Activated T-helper 9 cell treated with anti-CD3 and anti-CD28 coated beads, Interleukin-2, amount 50 U/mL, for 16 hours (primary cell): ENCODE results near the gene ABCC3.
"Not testable (repeated sequence)": the region's sequence is repeated elsewhere in the genome, so short reads cannot be mapped to it uniquely, and the experiment has no call there.

Experiments used
- DNase-seq: peaks from one replicate; pipeline ENCODE4 v3.0.0-alpha.2; 2020; ENCODE audit warnings: low read depth

ABCC3 gene

DNA sequence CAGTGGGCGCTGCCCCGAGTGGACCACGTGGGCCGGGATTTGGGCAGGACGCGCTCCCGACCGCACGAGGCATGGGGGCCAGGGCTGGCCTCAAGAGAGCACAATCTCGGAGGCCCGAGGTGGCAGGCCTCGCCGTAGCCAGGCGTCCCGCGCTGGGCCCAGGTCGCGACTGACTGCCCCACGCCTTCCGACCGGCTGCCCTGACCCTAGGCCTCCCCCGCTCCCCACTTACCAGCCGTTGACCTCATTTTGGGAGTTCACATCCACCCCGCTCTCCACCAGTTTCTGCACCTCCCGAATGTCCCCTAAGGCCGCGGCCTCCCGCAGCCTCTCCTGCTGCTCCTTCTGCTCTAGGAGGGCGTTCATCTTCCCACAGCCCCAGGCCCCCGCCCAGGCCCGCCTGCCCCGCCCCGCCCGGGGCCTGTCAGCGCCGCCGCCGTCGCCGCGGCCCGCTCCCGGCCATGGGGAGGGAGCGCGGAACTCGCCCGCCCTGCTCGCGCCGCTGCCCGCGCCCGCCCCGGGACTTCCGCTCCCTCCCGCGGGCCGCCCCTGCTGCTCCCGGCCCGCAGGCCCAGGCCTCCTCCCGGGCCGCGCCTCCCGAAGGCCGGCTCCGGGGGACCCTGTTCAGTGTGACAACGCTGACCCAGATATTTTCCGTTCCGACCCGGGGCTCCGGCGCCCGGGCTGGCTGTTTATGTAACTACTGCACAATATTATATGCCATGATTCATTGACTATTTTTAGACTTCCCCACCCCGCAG, 72.8 kb downstream of the ABCC3 start, which contains the start of gene ANKRD40:
TSS of gene ANKRD40 (minus strand) at position 626 of the 761 bp plus-strand sequence. CDS start at position 366, 260 bp downstream.
- peak; percentile 85 for DNase-seq

DNA sequence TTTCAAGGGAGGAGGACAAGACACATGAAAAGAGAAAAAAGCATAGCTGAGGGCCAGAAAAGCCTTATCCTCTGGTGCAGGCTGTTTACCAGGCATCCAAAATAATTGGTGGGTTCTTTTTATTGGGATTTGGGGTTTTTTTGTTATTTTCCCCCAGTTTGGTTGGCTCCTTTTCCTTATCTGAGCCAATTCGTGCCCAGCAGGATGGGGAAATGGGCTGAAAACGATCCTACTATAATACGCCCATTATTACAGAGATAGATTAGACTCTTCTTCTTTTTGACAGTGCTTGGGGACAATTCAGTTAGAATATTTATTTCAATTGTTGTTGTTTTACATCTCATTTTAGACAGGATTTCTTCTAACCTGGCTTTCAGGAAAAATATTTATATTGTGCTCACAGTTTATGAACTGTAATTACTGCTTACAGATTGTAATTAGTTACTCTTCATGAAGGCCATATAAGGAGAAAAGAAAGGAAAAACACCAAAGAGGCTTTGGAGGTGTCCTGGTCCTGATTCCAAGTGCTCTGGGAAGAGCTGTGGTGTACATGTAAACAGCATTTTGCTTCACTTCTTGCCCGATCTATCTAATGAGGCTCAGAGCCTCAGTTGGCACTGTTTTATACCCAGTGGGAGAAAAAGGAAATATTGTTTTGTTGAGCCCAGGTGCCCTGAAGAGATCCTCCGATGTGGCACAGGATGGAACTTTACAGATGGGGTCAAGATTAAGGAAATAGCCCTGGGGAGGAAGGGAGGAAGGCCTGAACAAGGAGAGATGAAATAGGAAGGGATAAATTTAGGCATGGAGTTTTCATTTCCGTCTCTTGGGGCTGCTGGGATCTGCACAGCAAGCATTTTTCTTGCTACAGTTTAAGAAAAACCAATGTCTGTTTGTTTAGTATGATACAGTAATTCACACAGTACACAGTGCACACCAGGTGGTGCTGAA, 73.6 kb downstream of the ABCC3 start:
- DNase-seq, result no peak

DNA sequence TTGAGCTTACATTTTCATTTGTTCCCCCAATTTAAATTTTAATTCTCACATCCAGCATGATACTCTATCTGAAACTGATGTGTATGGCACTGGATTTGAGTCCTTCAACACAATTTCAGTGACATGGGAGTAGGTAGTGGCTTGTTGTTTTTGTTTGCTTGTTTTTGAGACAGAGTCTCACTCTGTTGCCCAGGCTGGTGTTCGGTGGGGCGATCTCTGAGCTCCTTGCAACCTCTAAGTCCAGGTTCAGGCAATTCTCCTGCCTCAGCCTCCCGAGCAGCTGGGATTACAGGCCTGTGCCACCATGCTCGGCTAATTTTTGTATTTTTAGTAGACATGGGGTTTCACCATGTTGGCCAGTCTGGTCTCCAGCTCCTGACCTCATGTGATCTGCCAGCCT, 74.4 kb downstream of the ABCC3 start:
- not testable (repeated sequence) for DNase-seq

DNA sequence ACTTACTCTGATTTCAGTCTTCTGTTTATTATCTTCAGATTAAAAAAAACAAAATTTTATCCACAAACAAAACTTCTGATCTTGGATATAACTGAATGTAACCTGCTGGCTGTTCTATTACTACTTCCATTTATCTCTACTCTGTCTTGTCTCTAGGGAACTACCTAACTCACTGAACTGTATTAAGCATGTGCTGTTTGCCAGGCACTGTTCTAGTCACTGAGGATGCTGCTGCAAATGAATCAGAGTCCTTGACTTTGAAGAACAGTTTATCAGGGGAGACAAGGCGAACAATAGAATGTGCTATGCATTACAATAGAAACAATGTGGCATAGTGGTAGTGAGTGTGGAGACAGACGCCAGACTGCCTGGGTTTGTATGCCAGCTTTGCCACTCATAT, 75.3 kb downstream of the ABCC3 start:
- no peak for DNase-seq

DNA sequence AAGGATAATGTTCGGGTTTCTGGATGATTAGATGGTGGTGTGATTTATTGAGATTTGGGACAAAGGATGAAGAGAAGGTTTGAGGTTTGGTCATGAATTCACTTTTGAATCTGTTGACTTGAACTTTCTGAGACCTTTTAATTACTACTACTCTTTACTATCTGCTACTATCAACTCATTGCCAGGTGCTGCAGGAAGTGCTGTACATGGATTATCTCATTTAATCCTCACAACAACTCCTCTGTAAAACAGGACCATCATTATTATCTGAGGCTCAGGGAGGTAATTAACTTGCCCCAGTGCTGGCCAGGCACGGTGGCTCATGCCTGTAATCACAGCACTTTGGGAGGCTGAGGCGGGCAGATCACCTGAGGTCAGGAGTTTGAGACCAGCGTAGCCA, 76.0 kb downstream of the ABCC3 start:
- no peak for DNase-seq

DNA sequence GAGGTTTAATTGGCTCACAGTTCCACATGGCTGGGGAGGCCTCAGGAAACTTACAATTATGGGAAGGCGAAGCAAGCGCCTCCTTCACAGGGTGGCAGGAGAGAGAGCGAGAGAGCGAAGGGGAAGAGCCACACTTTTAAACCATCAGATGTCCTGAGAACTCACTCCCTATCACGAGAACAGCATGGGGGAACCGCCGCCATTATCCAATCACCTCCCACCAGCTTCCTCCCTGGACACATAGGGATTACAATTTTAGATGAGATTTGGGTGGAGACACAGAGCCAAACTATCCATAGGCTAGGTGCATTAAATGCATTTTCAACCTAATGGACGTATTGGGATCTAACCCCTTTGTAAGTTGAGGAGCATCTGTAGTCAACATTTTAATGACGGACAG, 78.0 kb downstream of the ABCC3 start:
- no peak for DNase-seq

DNA sequence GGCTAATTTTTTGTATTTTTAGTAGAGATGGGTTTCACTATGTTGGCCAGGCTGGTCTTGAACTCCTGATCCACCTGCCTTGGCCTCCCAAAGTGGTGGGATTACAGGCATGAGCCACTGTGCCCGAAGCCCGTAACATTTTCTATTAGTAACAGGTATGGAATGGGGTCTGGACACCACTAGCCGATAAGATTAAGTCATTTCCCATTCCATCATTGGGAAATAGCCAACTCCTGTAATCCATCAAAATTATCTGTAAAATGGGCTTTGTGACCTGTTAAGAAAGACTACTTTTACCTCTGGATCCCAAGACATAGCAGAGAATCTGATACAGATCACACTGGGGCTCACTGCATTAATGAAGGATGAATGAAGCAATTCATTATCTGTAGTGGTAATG, 80.8 kb downstream of the ABCC3 start:
- no peak for DNase-seq

DNA sequence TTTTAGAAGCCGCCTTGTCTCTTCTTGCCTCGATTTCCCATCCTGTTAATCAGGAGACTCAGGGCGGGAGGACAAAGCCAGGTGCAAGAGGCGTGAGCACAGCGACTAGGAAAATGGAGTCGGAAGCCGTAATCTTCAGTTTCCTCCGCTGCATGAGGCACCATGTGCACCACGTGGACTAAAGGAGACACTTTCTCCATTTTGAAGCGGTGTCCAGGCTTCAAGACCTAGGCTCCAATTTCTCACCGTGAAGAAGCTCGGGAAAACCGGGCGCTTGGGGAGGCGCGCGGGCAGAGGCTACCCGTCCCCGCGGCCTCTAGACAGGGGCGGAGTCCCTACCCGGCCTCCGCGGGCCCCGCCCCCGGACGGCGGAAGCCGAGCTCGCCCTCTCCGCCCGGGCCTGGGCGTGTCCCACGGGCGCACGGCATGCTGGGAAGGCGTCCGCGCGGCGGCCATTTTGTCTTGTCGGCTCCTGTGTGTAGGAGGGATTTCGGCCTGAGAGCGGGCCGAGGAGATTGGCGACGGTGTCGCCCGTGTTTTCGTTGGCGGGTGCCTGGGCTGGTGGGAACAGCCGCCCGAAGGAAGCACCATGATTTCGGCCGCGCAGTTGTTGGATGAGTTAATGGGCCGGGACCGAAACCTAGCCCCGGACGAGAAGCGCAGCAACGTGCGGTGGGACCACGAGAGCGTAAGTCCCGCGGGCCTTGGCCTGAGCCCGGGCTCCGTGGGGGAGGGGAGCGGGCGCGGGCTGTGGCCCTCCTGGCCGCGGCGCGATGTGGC, 84.7 kb downstream of the ABCC3 start, which contains the start of gene LUC7L3:
TSS of gene LUC7L3 (plus strand) at position 460 of the 780 bp plus-strand sequence. CDS start at position 590, 130 bp downstream.
- DNase-seq, result peak; percentile 91

DNA sequence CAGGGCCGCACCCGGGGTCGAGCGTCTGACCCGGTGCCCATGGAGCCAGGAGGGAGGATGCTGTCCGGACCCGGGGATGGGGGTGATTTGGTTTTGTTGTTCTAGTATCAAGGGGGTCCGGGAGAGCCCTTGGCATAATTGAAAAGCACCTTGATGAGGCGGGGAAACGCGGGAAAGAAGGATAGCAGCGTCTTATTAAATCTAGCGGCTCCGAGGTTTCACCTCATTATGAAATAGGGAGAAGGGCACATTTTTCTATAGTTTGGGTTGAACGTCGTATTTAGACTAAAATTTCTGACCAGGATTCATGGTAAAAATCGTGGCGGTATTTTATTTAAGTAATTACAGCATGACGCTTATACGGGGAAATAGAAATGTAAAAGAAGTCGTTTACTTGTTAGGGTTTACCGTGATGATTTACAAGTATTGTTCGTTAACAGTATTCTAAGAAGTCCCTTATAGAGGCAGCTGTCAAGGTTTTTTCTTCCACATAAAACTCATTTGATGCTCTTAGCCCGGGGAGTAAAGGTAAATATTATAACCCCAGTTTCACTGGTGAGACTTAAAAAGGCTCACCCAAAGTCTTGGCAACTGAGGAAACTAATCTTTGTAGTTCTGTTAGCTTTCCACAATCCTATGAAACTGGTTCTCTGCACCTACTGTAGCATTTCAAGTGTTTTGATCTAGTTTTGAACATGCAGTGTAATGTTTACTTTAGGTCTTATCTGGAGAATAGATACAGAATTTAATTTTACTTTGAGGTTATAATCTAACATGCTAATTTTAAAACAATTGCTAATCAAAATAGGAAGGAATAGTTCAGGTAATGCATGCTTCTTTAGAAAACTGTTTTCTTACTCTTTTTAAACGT, 85.5 kb downstream of the ABCC3 start:
- DNase-seq, result no peak

DNA sequence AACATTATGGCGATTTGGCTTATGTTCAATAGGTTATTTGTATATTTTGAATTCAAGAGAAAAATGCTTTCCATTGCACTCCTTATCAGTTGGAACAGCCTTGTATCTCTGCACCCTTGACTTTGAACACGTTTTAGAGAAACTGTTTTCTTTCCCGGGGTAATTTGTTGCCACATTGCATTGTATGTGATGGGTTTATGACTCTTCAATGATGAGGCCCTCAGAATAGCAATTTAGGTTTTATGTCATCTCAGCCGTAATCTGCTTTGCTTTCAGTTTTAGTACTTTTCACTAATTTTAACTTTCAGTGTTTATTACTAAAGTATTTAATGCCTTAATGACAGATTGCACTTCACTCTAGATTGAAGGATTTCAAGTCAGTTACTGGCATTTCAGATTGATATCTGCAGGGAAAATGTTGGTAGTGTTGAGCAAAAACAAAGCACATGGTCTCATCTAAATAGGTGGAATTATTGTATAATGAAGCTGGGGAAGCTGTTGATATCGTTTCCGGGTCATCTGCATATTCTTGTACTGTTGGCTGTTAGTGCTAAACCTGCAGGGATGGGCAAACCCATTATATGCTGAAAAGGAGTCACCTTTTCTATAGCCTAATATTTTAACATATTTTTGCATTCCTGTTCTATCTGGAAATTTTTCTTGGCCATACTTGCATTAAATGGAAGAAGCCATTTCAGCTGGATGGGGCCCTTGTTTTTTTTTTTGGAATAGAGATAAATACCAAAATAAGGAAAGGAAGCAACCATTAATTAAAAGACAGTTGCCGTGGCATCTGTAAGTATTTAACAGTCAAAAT, 86.7 kb downstream of the ABCC3 start:
- no peak for DNase-seq

DNA sequence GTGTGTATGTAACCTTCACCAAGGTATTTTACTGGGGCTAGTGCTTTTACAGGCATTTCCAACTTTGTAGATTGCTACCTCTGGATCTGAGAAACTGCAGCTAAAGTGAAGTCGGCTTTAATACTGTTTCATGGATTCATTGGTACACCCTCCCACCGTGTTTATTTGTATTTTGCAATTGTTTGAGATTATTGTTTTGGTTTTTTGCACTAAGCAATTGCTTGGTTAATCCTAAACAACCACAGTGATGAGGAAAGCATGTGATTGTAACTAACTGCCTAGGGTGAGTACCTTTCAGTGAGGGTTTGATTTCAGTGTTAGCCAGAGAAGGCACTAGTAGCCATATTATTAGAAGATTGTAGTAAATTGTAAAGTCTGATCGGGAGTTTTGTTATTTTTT, 88.1 kb downstream of the ABCC3 start:
- no peak for DNase-seq

DNA sequence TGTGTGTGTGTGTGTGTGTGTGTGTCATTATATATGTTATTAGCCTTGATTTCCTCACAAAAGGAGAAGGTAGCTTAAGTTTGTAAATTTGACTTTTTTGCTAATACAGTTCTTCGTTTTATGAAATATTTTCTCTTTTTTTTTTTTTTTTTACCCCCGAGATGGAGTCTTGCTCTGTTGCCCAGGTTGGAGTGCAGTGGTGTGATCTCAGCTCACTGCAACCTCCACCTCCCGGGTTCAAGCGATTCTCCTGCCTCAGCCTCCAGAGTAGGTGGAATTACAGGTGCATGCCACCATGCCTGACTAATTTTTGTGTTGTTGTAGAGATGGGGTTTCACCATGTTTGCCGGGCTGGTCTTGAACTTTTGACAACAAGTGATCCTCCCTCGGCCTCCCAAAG, 89.9 kb downstream of the ABCC3 start:
- not testable (repeated sequence) for DNase-seq

DNA sequence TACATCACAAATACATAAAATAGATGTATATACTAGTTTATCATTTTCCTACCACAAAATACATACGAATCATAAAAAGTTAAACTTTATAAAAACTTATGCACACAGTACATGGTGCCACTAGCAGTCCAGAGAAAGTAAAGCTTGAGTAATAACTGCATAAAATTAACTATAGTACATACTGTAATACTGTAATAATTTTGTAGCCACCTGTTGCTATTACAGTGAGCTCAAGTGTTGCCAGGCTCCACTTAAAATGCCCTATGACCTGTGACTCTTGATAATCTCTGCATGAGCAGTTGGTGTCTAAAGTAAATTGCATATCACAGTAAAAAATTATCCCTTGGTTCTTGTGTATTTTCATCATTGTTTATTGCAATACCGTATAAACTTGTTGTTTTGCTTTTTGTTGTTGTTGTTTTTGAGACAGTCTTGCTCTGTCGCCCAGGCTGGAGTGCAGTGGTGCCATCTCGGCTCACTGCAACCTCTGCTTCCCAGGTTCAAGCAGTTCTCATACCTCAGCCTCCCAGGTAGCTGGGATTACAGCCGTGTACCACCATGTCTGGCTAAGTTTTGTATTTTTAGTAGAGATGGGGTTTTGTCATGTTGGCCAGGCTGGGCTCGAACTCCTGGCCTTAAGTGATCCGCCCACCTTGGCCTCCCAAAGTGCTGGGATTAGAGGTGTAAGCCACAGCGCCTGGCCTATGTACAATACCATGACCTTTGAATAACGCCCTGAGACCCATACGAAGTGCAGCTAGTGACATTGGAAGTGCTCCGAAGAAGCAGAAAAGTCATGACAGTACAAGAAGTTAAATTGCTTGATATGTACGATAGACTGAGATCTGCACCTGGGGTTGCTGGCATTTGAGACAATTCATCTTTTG, 91.3 kb downstream of the ABCC3 start:
- no peak for DNase-seq

DNA sequence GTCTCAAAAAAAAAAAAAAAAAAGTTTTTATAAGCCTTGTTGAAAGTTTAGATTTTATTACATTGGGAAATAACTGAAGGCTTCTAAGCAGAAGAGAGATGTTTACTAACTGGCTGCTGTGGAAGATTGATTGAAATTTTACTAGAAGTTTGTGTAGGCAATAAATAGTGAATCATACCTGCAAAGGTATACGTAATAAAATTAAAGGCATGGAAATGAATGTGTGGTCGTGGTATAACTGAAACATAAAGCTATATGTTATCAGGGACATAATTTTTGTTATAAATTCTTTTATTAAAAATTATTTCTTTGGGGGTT, 93.4 kb downstream of the ABCC3 start:
- no peak for DNase-seq

DNA sequence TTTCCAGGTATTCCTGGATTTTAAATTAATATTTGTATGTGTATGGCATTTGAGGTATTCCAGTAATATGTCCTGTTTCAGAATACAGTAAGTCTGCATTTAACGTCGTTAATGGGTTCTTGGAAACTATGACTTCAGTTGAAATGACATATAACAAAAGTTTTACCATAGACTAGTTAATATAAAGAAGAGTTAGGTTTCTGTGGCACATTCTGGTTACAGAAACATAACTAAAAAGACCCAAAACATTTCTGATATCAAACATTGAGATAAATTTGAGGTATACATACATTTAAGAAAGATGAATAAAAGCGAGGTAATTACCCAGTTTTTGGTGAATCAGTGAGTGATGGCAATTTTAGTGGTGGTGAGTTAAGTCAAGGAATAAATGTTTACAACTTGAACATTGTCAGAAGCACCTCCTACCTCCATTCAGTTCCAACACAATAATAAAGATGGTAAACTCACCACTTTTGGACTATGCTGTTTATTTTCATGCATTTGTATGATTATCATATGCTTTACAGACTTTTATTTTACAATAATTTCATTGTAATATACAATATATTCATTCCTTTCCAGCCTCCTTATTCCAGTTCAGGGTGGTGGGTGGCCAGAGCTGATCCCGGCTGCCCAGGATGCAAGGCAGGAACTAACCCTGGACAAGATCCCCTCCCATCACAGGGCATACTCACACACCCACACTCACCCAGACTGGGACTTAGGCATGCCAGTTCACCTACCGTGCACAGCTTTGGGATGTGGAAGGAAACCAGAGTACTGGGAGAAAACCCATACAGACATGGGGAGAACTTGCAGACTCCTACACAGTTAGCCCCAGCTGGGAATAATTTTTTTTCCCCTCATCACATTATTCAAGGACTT, 94.4 kb downstream of the ABCC3 start:
- no peak for DNase-seq

DNA sequence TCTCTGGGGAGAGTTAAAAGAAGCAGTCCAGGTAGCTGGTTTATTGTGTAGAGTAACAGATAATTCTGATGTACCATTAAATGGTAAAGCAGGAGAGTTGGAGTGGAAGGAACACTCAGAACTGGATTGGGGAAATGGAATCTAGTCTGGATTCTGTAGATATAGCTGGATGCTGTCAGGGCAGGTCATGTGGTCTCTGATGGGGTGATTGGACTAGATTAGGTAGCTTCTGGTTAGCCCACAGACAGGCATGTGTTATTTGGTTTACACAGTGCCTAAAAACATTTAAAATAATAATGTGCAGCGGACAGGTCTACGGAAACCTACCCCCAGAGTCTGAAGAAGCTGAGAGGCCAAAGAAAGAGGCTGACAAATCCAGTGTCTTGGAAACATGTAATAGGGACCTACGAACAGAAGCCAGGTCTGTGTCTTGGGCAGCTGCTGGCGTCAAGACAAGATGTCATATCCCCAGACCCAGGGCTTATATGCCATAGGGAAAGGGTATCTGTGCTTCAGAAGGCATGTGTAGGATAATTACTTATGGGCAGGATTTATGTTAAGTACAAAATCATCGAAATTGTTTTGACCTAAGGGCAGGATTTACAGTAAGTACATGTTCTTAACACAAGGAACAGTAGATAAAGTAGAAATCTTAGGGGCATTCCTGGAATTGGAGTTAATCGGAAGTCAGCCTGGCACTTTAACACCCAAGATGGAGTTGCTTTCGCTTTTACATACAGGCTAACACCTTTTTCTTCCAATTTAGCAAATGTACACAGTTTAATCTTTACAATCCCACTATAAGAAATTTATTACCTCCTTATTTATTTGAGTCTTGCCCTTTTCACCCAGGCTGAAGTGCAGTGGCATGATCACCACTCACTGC, 97.1 kb downstream of the ABCC3 start:
- DNase-seq, result no peak

DNA sequence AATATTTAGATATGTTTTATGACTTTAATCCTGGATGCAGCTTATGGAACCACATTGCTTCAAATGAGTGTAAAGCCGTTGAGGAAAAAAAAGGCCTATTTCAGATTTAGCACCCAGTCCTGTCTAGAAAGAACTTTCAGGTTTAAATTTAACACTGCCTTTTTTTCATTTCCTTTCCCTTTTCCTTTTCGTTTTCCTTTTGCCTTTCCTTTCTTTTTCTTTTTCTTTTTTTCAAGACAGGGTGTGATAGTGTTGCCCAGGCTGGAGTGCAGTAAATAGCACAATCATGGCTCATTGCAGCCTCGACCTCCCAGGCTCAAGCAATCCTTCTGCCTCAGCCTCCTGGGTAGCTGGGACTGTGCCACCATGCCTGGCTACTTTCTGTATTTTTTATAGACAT, 100.6 kb downstream of the ABCC3 start:
- no peak for DNase-seq
